ENCODE data around the gene DTD1. TPM values are rescaled to one million over a fixed set of nuclear protein-coding genes. Genes with fewer than 3 reads are reported as not detected.

DTD1 gene
- total RNA-seq, 1 donor from 2014 or later: 44.0 TPM

DNA sequence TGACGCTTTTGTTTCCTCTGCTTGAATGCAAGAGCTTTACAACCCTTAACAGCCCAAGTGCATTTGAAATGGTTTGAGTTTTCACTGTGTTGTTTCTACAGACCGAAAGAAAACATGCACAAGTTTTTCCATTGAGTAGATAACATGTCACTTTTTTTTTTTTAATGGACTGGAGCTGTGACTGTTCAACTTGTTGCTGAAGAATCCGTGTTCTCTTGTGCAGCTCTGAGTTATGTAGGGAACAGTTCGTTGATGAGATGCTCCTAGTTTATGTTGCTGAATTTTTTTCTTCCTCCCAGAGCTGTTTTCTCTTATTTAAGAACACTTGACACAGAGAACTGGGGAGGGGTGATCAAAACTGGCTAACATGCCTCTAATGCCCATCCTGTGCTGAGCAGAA, 89.3 kb downstream of the DTD1 start:
- no peaks in the 10 kb centered on the region for H3K36me3 Mint-ChIP-seq (ENCODE audit: low read depth)
- DNase-seq (ENCODE audit: low spot score): no peak
- intact Hi-C loops (cut with micrococcal nuclease): no loop called here
- no peak overlapping the region for H3K4me3 Mint-ChIP-seq
- no peaks in the 10 kb centered on the region for H3K9me3 Mint-ChIP-seq
- no peak overlapping the region for H3K27ac Mint-ChIP-seq
- H3K27me3 Mint-ChIP-seq (ENCODE audit: insufficient read depth): no peaks in the 10 kb centered on the region
- H3K4me1 Mint-ChIP-seq (ENCODE audit: low read depth): no peaks in the 10 kb centered on the region

DNA sequence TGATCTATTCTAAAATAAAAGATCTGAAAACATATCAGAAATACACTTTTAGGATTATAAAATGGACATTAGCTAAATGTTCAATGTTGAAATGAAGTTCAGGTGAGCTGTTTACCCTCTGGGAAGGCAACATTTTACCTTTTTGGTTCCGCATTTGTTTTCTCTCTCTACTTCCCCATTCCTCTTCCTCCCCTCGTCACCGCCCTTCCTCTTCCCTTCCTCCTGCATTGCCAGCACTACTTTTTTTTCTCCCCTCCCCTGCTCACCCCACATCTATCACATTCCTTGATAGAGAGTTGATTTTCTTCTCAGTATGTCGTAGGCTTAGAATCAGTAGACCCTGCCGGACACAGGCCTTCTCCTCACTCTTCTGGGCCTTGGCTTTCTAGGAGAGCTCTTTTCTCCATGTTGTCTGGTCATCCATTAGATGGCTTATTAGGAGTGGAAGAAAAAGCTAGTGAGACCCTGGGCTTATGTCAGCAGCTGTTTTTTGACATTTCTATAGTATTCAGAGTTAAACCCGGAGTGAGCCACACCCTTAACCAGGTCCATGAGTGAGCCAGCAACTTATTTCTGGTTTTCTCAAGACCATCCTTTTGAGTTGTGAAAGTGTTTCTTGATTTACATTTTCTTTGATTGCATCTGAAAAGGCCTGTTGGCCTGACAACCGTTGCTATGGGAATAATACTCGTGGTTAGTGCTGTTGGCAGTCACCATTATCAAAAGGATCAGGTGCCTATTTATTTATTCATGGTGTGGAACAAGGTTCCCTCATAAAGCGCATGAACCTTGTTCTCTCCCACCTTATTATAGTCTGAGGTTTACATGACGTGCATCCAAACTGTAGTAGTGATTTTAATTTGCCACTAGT, 90.9 kb downstream of the DTD1 start:
- no peaks in the 10 kb centered on the region for H3K9me3 Mint-ChIP-seq
- intact Hi-C loops (cut with micrococcal nuclease): no loop called here
- no peak for DNase-seq (ENCODE audit: low spot score)
- H3K27me3 Mint-ChIP-seq (ENCODE audit: insufficient read depth): no peaks in the 10 kb centered on the region
- H3K36me3 Mint-ChIP-seq (ENCODE audit: low read depth): no peaks in the 10 kb centered on the region
- no peak overlapping the region for H3K27ac Mint-ChIP-seq
- no peaks in the 10 kb centered on the region for H3K4me1 Mint-ChIP-seq (ENCODE audit: low read depth)
- H3K4me3 Mint-ChIP-seq: no peak overlapping the region

DNA sequence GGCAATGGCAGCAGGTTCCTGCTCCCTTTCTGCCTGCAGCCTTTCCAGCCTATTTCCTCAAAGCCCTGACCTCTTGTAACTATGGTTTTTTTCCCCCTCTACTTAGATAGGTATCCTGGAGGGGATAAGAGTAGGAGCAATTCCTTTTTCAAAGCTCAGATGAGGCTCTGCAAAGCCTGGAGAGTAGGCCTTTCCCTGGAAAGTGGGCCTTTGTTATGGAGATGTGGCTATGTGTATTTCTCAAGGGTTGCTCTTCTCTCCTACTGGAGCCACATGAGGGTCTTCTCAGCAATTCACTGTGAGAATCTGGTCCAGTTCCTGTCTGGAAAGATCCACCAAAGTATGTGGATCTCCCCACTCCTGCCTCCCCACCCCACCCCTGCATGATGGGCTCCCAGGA, 96.0 kb downstream of the DTD1 start:
- Mint-ChIP-seq H3K4me3 (no peak overlapping the region), H3K9me3 (no peaks in the 10 kb centered on the region), H3K36me3 (ENCODE audit: low read depth) (no peaks in the 10 kb centered on the region), H3K4me1 (ENCODE audit: low read depth) (no peaks in the 10 kb centered on the region), H3K27ac (no peak overlapping the region), H3K27me3 (ENCODE audit: insufficient read depth) (no peaks in the 10 kb centered on the region)
- intact Hi-C loops (cut with micrococcal nuclease): no loop called here
- DNase-seq (ENCODE audit: low spot score): no peak

GRCh38 chr20:18684775-18685174, 96.9 kb downstream of the DTD1 start:
- Mint-ChIP-seq H3K36me3 (ENCODE audit: low read depth) (no peaks in the 10 kb centered on the region), H3K9me3 (no peaks in the 10 kb centered on the region), H3K4me3 (no peak overlapping the region), H3K4me1 (ENCODE audit: low read depth) (no peaks in the 10 kb centered on the region), H3K27me3 (ENCODE audit: insufficient read depth) (no peaks in the 10 kb centered on the region), H3K27ac (no peak overlapping the region)
- intact Hi-C loops (cut with micrococcal nuclease): no loop called here
- no peak for DNase-seq (ENCODE audit: low spot score)

- Mint-ChIP-seq H3K27ac (no peak overlapping the region), H3K4me3 (no peak overlapping the region), H3K27me3 (ENCODE audit: insufficient read depth) (no peaks in the 10 kb centered on the region), H3K4me1 (ENCODE audit: low read depth) (no peaks in the 10 kb centered on the region), H3K36me3 (ENCODE audit: low read depth) (no peaks in the 10 kb centered on the region), H3K9me3 (no peaks in the 10 kb centered on the region)
- intact Hi-C loops (cut with micrococcal nuclease): no loop called here
- no peak for DNase-seq (ENCODE audit: low spot score)
Observed at GRCh38 chr20:18685406-18685805, 97.6 kb downstream of the DTD1 start.

DNA sequence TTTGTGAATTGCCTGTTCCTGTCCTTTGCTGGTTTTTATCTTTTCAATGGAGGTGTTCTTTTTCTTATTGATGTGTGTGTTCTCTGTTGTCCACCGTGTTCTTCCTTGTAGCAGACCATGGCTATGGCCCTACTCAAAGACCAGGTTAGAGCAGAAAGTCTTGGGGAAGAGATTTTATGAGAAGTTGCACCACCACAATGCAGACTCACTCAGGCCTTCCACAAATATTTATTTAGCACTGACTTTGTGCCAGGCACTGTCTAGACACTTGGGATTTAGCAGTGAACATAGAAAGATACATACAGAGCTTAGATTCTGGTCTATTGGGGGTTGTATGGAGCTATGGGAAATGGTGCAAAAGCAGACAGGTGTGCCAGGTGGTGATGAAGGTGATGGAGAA, 98.8 kb downstream of the DTD1 start:
- H3K36me3 Mint-ChIP-seq (ENCODE audit: low read depth): no peaks in the 10 kb centered on the region
- H3K27me3 Mint-ChIP-seq (ENCODE audit: insufficient read depth): no peaks in the 10 kb centered on the region
- intact Hi-C loops (cut with micrococcal nuclease): no loop called here
- DNase-seq (ENCODE audit: low spot score): no peak
- H3K9me3 Mint-ChIP-seq: no peaks in the 10 kb centered on the region
- no peak overlapping the region for H3K4me3 Mint-ChIP-seq
- no peak overlapping the region for H3K27ac Mint-ChIP-seq
- no peaks in the 10 kb centered on the region for H3K4me1 Mint-ChIP-seq (ENCODE audit: low read depth)

DNA sequence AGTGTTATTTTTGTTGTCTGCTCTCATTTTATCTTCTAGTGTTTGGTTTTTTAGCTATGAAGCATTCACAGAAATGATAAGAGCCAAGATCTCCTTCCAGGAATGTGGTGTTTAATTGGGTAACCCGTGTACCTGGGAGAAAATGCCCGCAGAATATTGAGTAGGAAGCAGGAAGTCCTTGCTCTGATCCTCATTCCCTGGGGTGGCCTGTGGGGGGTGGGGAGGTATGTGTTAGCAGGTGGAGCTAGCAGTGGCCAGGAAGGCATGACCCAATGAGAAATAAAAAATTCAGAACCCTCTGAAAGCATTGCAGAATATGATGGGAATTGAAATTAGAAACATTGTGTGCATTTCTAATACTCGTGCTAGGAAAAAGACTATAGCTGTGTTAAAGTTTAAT, 100.8 kb downstream of the DTD1 start:
- no peak for DNase-seq (ENCODE audit: low spot score)
- H3K4me1 Mint-ChIP-seq (ENCODE audit: low read depth): no peaks in the 10 kb centered on the region
- H3K27ac Mint-ChIP-seq: no peak overlapping the region
- intact Hi-C loops (cut with micrococcal nuclease): no loop called here
- H3K36me3 Mint-ChIP-seq (ENCODE audit: low read depth): no peaks in the 10 kb centered on the region
- H3K4me3 Mint-ChIP-seq: no peak overlapping the region
- H3K27me3 Mint-ChIP-seq (ENCODE audit: insufficient read depth): no peaks in the 10 kb centered on the region
- no peaks in the 10 kb centered on the region for H3K9me3 Mint-ChIP-seq

GRCh38 chr20:18689557-18689956, 101.7 kb downstream of the DTD1 start:
- H3K36me3 Mint-ChIP-seq (ENCODE audit: low read depth): no peaks in the 10 kb centered on the region
- H3K27ac Mint-ChIP-seq: no peak overlapping the region
- no peaks in the 10 kb centered on the region for H3K4me1 Mint-ChIP-seq (ENCODE audit: low read depth)
- no peaks in the 10 kb centered on the region for H3K27me3 Mint-ChIP-seq (ENCODE audit: insufficient read depth)
- H3K9me3 Mint-ChIP-seq: no peaks in the 10 kb centered on the region
- no peak for DNase-seq (ENCODE audit: low spot score)
- intact Hi-C loops (cut with micrococcal nuclease): no loop called here
- H3K4me3 Mint-ChIP-seq: no peak overlapping the region

DNA sequence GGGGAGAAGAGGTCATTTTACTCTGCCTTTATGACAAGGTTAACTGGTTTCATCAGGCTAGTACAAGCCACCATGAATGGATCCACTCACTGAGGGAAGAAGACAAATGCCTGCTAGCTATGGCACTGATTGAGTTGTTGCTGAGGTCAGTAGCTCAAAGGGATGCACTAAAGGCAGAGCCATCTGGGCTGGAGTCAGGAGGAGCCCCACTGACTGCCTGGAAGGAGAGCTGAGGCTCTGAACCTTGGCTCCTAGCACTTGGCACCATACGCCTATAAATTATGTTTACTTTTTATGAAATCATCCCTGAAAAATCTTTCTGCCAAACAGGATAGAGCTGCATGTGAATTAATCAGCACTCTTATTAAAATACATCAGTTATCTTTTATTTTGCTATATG, 104.6 kb downstream of the DTD1 start:
- DNase-seq (ENCODE audit: low spot score): no peak
- Mint-ChIP-seq H3K36me3 (ENCODE audit: low read depth) (no peaks in the 10 kb centered on the region), H3K9me3 (no peaks in the 10 kb centered on the region), H3K27me3 (ENCODE audit: insufficient read depth) (no peaks in the 10 kb centered on the region), H3K4me1 (ENCODE audit: low read depth) (no peaks in the 10 kb centered on the region), H3K4me3 (no peak overlapping the region), H3K27ac (no peak overlapping the region)
- intact Hi-C loops (cut with micrococcal nuclease): no loop called here

- H3K4me1 Mint-ChIP-seq (ENCODE audit: low read depth): no peaks in the 10 kb centered on the region
- H3K27ac Mint-ChIP-seq: no peak overlapping the region
- no peak overlapping the region for H3K4me3 Mint-ChIP-seq
- H3K9me3 Mint-ChIP-seq: no peaks in the 10 kb centered on the region
- intact Hi-C loops (cut with micrococcal nuclease): no loop called here
- H3K36me3 Mint-ChIP-seq (ENCODE audit: low read depth): no peaks in the 10 kb centered on the region
- no peak for DNase-seq (ENCODE audit: low spot score)
- H3K27me3 Mint-ChIP-seq (ENCODE audit: insufficient read depth): no peaks in the 10 kb centered on the region
Observed at GRCh38 chr20:18694071-18694470, 106.2 kb downstream of the DTD1 start.

DNA sequence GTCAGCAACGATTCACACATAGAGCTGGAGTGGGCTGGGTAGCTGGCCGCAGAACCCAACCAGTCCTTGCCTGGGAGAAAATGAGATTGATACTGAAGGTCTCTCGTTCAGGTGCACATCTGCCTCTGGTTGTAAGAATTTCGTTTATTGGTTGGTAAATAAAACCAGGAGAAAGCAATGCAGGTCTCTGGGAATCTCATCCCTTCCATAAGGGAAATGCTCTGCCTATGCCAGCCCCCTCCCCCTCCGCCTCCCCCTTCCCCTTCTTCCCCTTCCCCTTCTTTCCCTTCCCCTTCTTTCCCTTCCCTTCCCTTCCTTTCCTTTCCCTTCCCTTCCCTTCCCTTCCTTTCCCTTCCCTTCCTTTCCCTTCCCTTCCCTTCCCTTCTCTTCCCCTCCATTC, 107.3 kb downstream of the DTD1 start:
- H3K4me3 Mint-ChIP-seq: no peak overlapping the region
- DNase-seq (ENCODE audit: low spot score): no peak
- H3K9me3 Mint-ChIP-seq: no peaks in the 10 kb centered on the region
- no peaks in the 10 kb centered on the region for H3K4me1 Mint-ChIP-seq (ENCODE audit: low read depth)
- H3K36me3 Mint-ChIP-seq (ENCODE audit: low read depth): no peaks in the 10 kb centered on the region
- intact Hi-C loops (cut with micrococcal nuclease): no loop called here
- H3K27ac Mint-ChIP-seq: no peak overlapping the region
- no peaks in the 10 kb centered on the region for H3K27me3 Mint-ChIP-seq (ENCODE audit: insufficient read depth)

DNA sequence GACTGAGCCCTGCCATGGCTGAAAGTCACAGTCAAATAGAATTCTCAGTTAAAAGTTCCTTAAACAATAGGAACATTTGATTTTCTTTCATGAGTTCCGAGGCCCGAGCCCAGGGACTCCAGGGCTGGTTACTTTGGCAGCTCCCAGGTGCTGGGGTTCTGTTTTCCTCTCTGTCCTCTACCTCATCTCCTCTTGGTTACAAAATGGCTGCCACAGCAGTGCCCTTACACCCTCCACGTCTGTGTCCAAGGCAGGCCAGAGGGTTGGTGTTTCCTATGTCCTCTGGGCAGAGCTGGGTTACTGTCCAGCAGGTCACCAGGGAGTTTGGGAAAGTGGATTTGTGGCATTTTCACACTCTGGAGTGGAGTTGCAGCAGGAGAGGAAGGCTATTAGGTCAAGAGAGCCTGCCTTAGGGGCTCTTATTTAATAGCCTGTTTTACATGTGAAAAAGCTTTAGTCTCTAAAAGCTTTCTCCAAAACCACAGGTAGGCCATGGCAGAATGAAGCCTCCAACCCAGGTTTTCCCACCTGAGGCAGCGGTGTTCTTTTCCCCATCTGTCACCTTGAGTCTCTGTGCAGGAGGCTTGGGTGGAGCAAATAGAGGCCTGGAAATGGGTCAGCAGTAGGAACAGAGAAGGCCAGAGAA, 111.0 kb downstream of the DTD1 start:
- H3K4me1 Mint-ChIP-seq (ENCODE audit: low read depth): no peaks in the 10 kb centered on the region
- H3K27ac Mint-ChIP-seq: no peak overlapping the region
- no peaks in the 10 kb centered on the region for H3K36me3 Mint-ChIP-seq (ENCODE audit: low read depth)
- intact Hi-C loops (cut with micrococcal nuclease): no loop called here
- H3K9me3 Mint-ChIP-seq: no peaks in the 10 kb centered on the region
- H3K27me3 Mint-ChIP-seq (ENCODE audit: insufficient read depth): no peaks in the 10 kb centered on the region
- no peak overlapping the region for H3K4me3 Mint-ChIP-seq
- no peak for DNase-seq (ENCODE audit: low spot score)

- H3K4me1 Mint-ChIP-seq (ENCODE audit: low read depth): no peaks in the 10 kb centered on the region
- intact Hi-C loops (cut with micrococcal nuclease): no loop called here
- H3K36me3 Mint-ChIP-seq (ENCODE audit: low read depth): no peaks in the 10 kb centered on the region
- H3K4me3 Mint-ChIP-seq: no peak overlapping the region
- DNase-seq (ENCODE audit: low spot score): no peak
- no peak overlapping the region for H3K27ac Mint-ChIP-seq
- H3K9me3 Mint-ChIP-seq: no peaks in the 10 kb centered on the region
- H3K27me3 Mint-ChIP-seq (ENCODE audit: insufficient read depth): no peaks in the 10 kb centered on the region
Observed at GRCh38 chr20:18701969-18702368, 114.1 kb downstream of the DTD1 start.

Data from activated T-helper 1 cell treated with anti-CD3 and anti-CD28 coated beads, Interleukin-12 subunit alpha, Interleukin-12 subunit beta, Interleukin-2, Interleukin-4 antibody, amounts not matched to agents 30 ng/mL and 10 ng/mL and 1 ng/mL, durations not matched to agents 14 hours and 24 hours and 36 hours (primary cell).